GM12878 (cell line): ENCODE results near the gene DIP2A.
"Not testable (repeated sequence)": the region's sequence is repeated elsewhere in the genome, so short reads cannot be mapped to it uniquely, and the experiment has no call there.

Experiments used
- CTCF ChIP-seq, 3 experiments: IDR thresholded peaks in 2 of 3; conservative IDR thresholded peaks in 1 of 3; 2 replicates each; pipeline ENCODE4 v1.5.1; 2011; ENCODE audit warnings: low read depth in 3 of 3, low read length in 3 of 3, mild to moderate bottlenecking in 3 of 3, control low read depth in 2 of 3, moderate library complexity in 2 of 3, inconsistent platforms in 1 of 3, mixed read lengths in 1 of 3; ENCODE audit not compliant: control insufficient read depth in 2 of 3, insufficient read depth in 1 of 3; ENCODE audit errors: extremely low read depth in 1 of 3
- HDGF ChIP-seq: fragments of 450-650 bp; IDR thresholded peaks from 2 replicates; pipeline ENCODE4 v1.6.1; 2016; ENCODE audit warnings: antibody characterized with exemption
- NR2F1 ChIP-seq: fragments of 450-650 bp; conservative IDR thresholded peaks from 2 replicates; pipeline ENCODE4 v1.6.1; 2017; ENCODE audit warnings: mild to moderate bottlenecking
- REST ChIP-seq: IDR thresholded peaks from 2 replicates; pipeline ENCODE4 v1.6.1; 2012; ENCODE audit warnings: mild to moderate bottlenecking, low read depth, low read length
- TCF12 ChIP-seq: IDR thresholded peaks from 2 replicates; pipeline ENCODE4 v1.6.1; 2011; ENCODE audit warnings: low read depth, mild to moderate bottlenecking, low read length

DNA sequence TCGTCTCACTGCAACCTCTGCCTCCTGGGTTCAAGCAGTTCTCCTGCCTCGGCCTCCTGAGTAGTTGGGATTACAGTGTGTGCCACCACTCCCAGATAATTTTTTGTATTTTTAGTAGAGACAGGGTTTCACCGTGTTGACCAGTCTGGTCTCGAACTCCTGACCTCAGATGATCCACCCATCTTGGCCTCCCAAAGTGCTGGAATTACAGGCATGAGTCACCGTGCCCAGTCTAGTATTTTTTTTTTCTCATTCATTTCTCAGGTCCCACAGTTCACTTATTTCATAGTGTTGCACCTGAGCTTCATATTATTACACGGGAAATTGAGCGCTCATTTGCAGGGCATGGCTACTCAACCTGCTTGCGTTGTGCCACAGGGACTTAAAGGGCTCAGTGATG is 68.7 kb downstream of the DIP2A start:
- TF ChIP-seq CTCF (IDR thresholded peaks at IDR 0.05 in 2 of 3, conservative IDR thresholded peaks at IDR 0.05 in 1 of 3; ENCODE audit: control insufficient read depth in 2 of 3, extremely low read depth in 1 of 3, insufficient read depth in 1 of 3, low read depth in 3 of 3, low read length in 3 of 3); REST; NR2F1; TCF12; HDGF: not testable (repeated sequence)
